HEK293T (cell line): ENCODE measurements around the gene CASP8AP2.

Source experiments
- CTCF ChIA-PET: fragments of 350-600 bp; formaldehyde crosslinking; extraction: SDS; loops from one replicate; lab custom pipeline; 2021; ENCODE audit warnings: antibody characterized with exemption, inconsistent platforms; lab: Yijun Ruan, JAX
- POLR2A ChIA-PET: fragments of 350-600 bp; formaldehyde crosslinking; extraction: SDS; loops from one replicate; lab custom pipeline; 2020; ENCODE audit warnings: antibody characterized with exemption, inconsistent platforms; lab: Yijun Ruan, JAX
- DNase-seq: peaks from one replicate; pipeline ENCODE4 v3.0.0; 2012; ENCODE audit warnings: mixed read lengths; ENCODE audit errors: extremely low spot score
- ARNT ChIP-seq: fragments of 450-650 bp; IDR thresholded peaks from 2 replicates; pipeline ENCODE4 v1.6.1; 2017; ENCODE audit warnings: mild to moderate bottlenecking
- BHLHE40 ChIP-seq: fragments of 450-650 bp; IDR thresholded peaks from 2 replicates; pipeline ENCODE4 v1.6.1; 2016; ENCODE audit warnings: mild to moderate bottlenecking, moderate library complexity, borderline replicate concordance
- CTBP1 ChIP-seq: fragments of 450-650 bp; IDR thresholded peaks from 2 replicates; pipeline ENCODE4 v1.6.1; 2016; ENCODE audit warnings: borderline replicate concordance
- ELF4 ChIP-seq: fragments of 450-650 bp; IDR thresholded peaks from 2 replicates; pipeline ENCODE4 v1.6.1; 2017; ENCODE audit warnings: antibody characterized with exemption
- FOXA1 ChIP-seq: fragments of 450-650 bp; IDR thresholded peaks from 2 replicates; pipeline ENCODE4 v1.6.1; 2016; ENCODE audit warnings: mild to moderate bottlenecking
- FOXK2 ChIP-seq: fragments of 450-650 bp; IDR thresholded peaks from 2 replicates; pipeline ENCODE4 v1.6.1; 2016; ENCODE audit warnings: mild to moderate bottlenecking
- FOXM1 ChIP-seq: fragments of 450-650 bp; IDR thresholded peaks from 2 replicates; pipeline ENCODE4 v1.6.1; 2017; ENCODE audit warnings: mild to moderate bottlenecking, borderline replicate concordance
- HDGF ChIP-seq: fragments of 450-650 bp; IDR thresholded peaks from 2 replicates; pipeline ENCODE4 v1.6.1; 2017; ENCODE audit warnings: antibody characterized with exemption, borderline replicate concordance
- L3MBTL2 ChIP-seq: fragments of 450-650 bp; conservative IDR thresholded peaks from 2 replicates; pipeline ENCODE4 v1.6.1; 2016; ENCODE audit warnings: mild to moderate bottlenecking
- LEF1 ChIP-seq: fragments of 450-650 bp; IDR thresholded peaks from 2 replicates; pipeline ENCODE4 v1.6.1; 2017; ENCODE audit warnings: mild to moderate bottlenecking, borderline replicate concordance
- NFRKB ChIP-seq: fragments of 450-650 bp; IDR thresholded peaks from 2 replicates; pipeline ENCODE4 v1.6.1; 2016; ENCODE audit warnings: mild to moderate bottlenecking, moderate library complexity
- PKNOX1 ChIP-seq: fragments of 450-650 bp; IDR thresholded peaks from 2 replicates; pipeline ENCODE4 v1.6.1; 2016
- SP1 ChIP-seq: fragments of 450-650 bp; IDR thresholded peaks from 2 replicates; pipeline ENCODE4 v1.6.1; 2017
- SUZ12 ChIP-seq: fragments of 450-650 bp; IDR thresholded peaks from 2 replicates; pipeline ENCODE4 v1.6.1; 2016; ENCODE audit warnings: mild to moderate bottlenecking
- TARDBP ChIP-seq: fragments of 450-650 bp; IDR thresholded peaks from 2 replicates; pipeline ENCODE4 v1.6.1; 2016
- ZNF384 ChIP-seq: fragments of 450-650 bp; IDR thresholded peaks from 2 replicates; pipeline ENCODE4 v1.6.1; 2016

Gene CASP8AP2

GRCh38 chr6:89787660-89788328 lies 41.9 kb upstream of the CASP8AP2 start:
- ChIA-PET CTCF (interaction anchor here (0.7 to 0.9 kb wide), 2 partner anchors 26 to 84 kb away, joined by 3 to 4 read pairs; no protein-coding TSS in a partner anchor), POLR2A (no interaction called here)
- DNase-seq = no peak
- TF ChIP-seq HDGF (no peak), SUZ12 (no peak), LEF1 (no peak)

GRCh38 chr6:89789980-89790379 lies 39.7 kb upstream of the CASP8AP2 start:
- POLR2A ChIA-PET = no interaction called here
- CTCF ChIA-PET = no interaction called here
- TF ChIP-seq SUZ12 (no peak), TARDBP (no peak), CTBP1 (no peak), BHLHE40 (no peak), HDGF (no peak), ARNT (no peak), L3MBTL2 (no peak), SP1 (no peak), FOXA1 (no peak), ELF4 (no peak), NFRKB (no peak), FOXK2 (no peak), LEF1 (no peak), PKNOX1 (no peak), FOXM1 (no peak), ZNF384 (no peak)
- no peak for DNase-seq

GRCh38 chr6:89790403-89790802 lies 39.3 kb upstream of the CASP8AP2 start:
- CTCF ChIA-PET = no interaction called here
- no peak for TF ChIP-seq BHLHE40
- TF ChIP-seq FOXA1 = no peak
- TF ChIP-seq SP1 = no peak
- no peak for TF ChIP-seq LEF1
- no peak for TF ChIP-seq NFRKB
- TF ChIP-seq L3MBTL2 = no peak
- TF ChIP-seq ZNF384 = no peak
- no peak for TF ChIP-seq SUZ12
- TF ChIP-seq ARNT = no peak
- no peak for TF ChIP-seq FOXK2
- no peak for TF ChIP-seq CTBP1
- no peak for TF ChIP-seq TARDBP
- no peak for TF ChIP-seq FOXM1
- no peak for TF ChIP-seq ELF4
- no peak for TF ChIP-seq PKNOX1
- TF ChIP-seq HDGF = no peak
- POLR2A ChIA-PET = no interaction called here
- no peak for DNase-seq

- TF ChIP-seq HDGF (no peak), NFRKB (no peak), BHLHE40 (no peak)
- peak; percentile 51 for DNase-seq
- CTCF ChIA-PET = interaction anchor here (0.7 to 1.0 kb wide), 4 partner anchors 9 to 31 kb away, joined by 3 to 4 read pairs (median 3); no protein-coding TSS in a partner anchor
- POLR2A ChIA-PET = interaction anchor here (0.9 kb wide), 1 partner anchor 26 kb away, joined by 3 read pairs; the partner anchor contains the start of gene MDN1
Observed at GRCh38 chr6:89792881-89793280, 36.8 kb upstream of the CASP8AP2 start.

GRCh38 chr6:89793586-89793985 lies 36.1 kb upstream of the CASP8AP2 start:
- DNase-seq = no peak
- ChIA-PET POLR2A (interaction anchor here (0.9 kb wide), 1 partner anchor 26 kb away, joined by 3 read pairs; the partner anchor contains the start of gene MDN1), CTCF (interaction anchor here (0.7 to 1.0 kb wide), 4 partner anchors 8 to 32 kb away, joined by 3 to 4 read pairs (median 3); no protein-coding TSS in a partner anchor)
- TF ChIP-seq HDGF (no peak), ZNF384 (no peak), ELF4 (no peak), FOXK2 (no peak), FOXA1 (no peak), CTBP1 (no peak), TARDBP (no peak), NFRKB (no peak), SUZ12 (no peak), BHLHE40 (no peak), SP1 (no peak), FOXM1 (no peak), LEF1 (no peak)

GRCh38 chr6:89794324-89794723 lies 35.4 kb upstream of the CASP8AP2 start:
- ChIA-PET CTCF (no interaction called here), POLR2A (no interaction called here)
- TF ChIP-seq PKNOX1 (no peak), SP1 (no peak), FOXM1 (no peak), ELF4 (no peak)
- no peak for DNase-seq
